ENCODE data around the gene APOBEC3A. TPM values are rescaled to one million over a fixed set of nuclear protein-coding genes. Genes with fewer than 3 reads are reported as not detected.

Gene APOBEC3A
- total RNA-seq, 1 donor from 2014 or later: not detected

Other genes starting within 250 kb of the APOBEC3A start
- gene SUN2, start 201.6 kb upstream of the APOBEC3A start, total RNA-seq: 79.8 and 153 TPM in 2 replicates
- gene DNAL4, start 163.5 kb upstream of the APOBEC3A start, total RNA-seq: 14.6 and 20.2 TPM in 2 replicates
- gene NPTXR, start 113.6 kb upstream of the APOBEC3A start, total RNA-seq: 1.1 and 3.7 TPM in 2 replicates
- 49.6 and 50.9 TPM in 2 replicates for gene CBX6, start 85.4 kb upstream of the APOBEC3A start, total RNA-seq
- 0.87 and 4.7 TPM in 2 replicates for gene APOBEC3B, start 24.7 kb downstream of the APOBEC3A start, total RNA-seq
- 17.8 and 21.2 TPM in 2 replicates for gene APOBEC3C, start 56.6 kb downstream of the APOBEC3A start, total RNA-seq
- 1.7 and 3.7 TPM in 2 replicates for gene APOBEC3D, start 63.5 kb downstream of the APOBEC3A start, total RNA-seq
- 4.9 and 11.4 TPM in 2 replicates for gene APOBEC3F, start 83.3 kb downstream of the APOBEC3A start, total RNA-seq
- gene APOBEC3G, start 119.7 kb downstream of the APOBEC3A start, total RNA-seq: 7.5 and 10.2 TPM in 2 replicates
- not detected in 2 replicates for gene APOBEC3H, start 139.6 kb downstream of the APOBEC3A start, total RNA-seq
- gene CBX7, start 195.1 kb downstream of the APOBEC3A start, total RNA-seq: 2.0 and 14.5 TPM in 2 replicates